A673 (cell line): ENCODE results near the gene ZNF354B. TPM values are rescaled to one million over a fixed set of nuclear protein-coding genes. Genes with fewer than 3 reads are reported as not detected.
"Not testable (repeated sequence)": the region's sequence is repeated elsewhere in the genome, so short reads cannot be mapped to it uniquely, and the experiment has no call there.

Source experiments
- BruUV-seq: library from RNA; stranded (reverse); fragments of 400-500 nt; replicated peaks from 2 replicates; lab custom pipeline; 2021; lab: Mats Ljungman, UMichigan
- CTCF ChIA-PET: fragments of 300-600 bp; sonication (Branson Sonifier 250); formaldehyde crosslinking; loops from one replicate; lab custom pipeline; 2022; ENCODE audit warnings: antibody characterized with exemption; lab: Charles Lee
- POLR2A ChIA-PET: fragments of 300-600 bp; sonication (Branson Sonifier 250); formaldehyde crosslinking; loops from one replicate; lab custom pipeline; 2022; ENCODE audit warnings: antibody characterized with exemption; ENCODE audit not compliant: low non-redundant PET; lab: Charles Lee
- DNase-seq: peaks from one replicate; pipeline ENCODE4 v3.0.0-alpha.2; 2015; ENCODE audit warnings: low spot score
- H3K27ac ChIP-seq: fragments of 200-600 bp; sonication (generic); 2 replicates; pipeline ENCODE4 v1.5.1; 2016; ENCODE audit warnings: mixed run types, low read depth, mild to moderate bottlenecking, mixed read lengths, antibody characterized with exemption, low read length; ENCODE audit not compliant: poor library complexity, severe bottlenecking
- H3K27me3 ChIP-seq: fragments of 200-600 bp; sonication (generic); replicated peaks from 2 replicates; pipeline ENCODE4 v1.6.1; 2017; ENCODE audit warnings: mixed run types, low read depth, mild to moderate bottlenecking, mixed read lengths, antibody characterized with exemption, low read length; ENCODE audit not compliant: insufficient read depth, poor library complexity
- H3K36me3 ChIP-seq: fragments of 200-600 bp; sonication (generic); 2 replicates; pipeline ENCODE4 v1.6.1; 2016; ENCODE audit warnings: mixed run types, mild to moderate bottlenecking, mixed read lengths, antibody characterized with exemption, low read length; ENCODE audit not compliant: insufficient read depth, poor library complexity, severe bottlenecking
- H3K4me1 ChIP-seq: fragments of 200-600 bp; sonication (generic); 2 replicates; pipeline ENCODE4 v1.6.1; 2017; ENCODE audit warnings: mixed run types, mild to moderate bottlenecking, mixed read lengths, antibody characterized with exemption, low read length; ENCODE audit not compliant: insufficient read depth, poor library complexity, severe bottlenecking
- H3K4me3 ChIP-seq: fragments of 200-600 bp; sonication (generic); 2 replicates; pipeline ENCODE4 v1.5.1; 2016; ENCODE audit warnings: low read depth, mixed run types, mild to moderate bottlenecking, mixed read lengths, low read length; ENCODE audit not compliant: poor library complexity, severe bottlenecking
- H3K9me3 ChIP-seq: fragments of 200-600 bp; sonication (generic); 2 replicates; pipeline ENCODE4 v1.6.1; 2016; ENCODE audit warnings: mixed run types, low read depth, mild to moderate bottlenecking, mixed read lengths, antibody characterized with exemption, low read length; ENCODE audit not compliant: poor library complexity, severe bottlenecking
- EZH2 ChIP-seq: fragments of 200-600 bp; sonication (generic); IDR thresholded peaks from 2 replicates; pipeline ENCODE4 v1.6.1; 2017; ENCODE audit warnings: borderline replicate concordance, low read depth, mild to moderate bottlenecking, mixed read lengths, antibody characterized with exemption, low read length; ENCODE audit not compliant: poor library complexity, severe bottlenecking
- intact Hi-C: fragments of 100-400 bp; cut with micrococcal nuclease; formaldehyde crosslinking; loops from one replicate; pipeline ENCODE4 v1.10.0; 2022; ENCODE audit not compliant: unreplicated experiment
- total RNA-seq: library from RNA; stranded (reverse); gene quantifications from 2 replicates; pipeline ENCODE4 v1.2.3, GENCODE V29; 2021
- TF ChIP-seq, protein P1 (sequence below): fragments of 300-800, 200-600 bp; sonication (generic); conservative IDR thresholded peaks from 2 replicates; pipeline ENCODE4 v1.5.1; 2017; ENCODE audit warnings: low read depth, mild to moderate bottlenecking, antibody characterized with exemption, low read length, moderate library complexity, mixed read lengths

ZNF354B gene
- total RNA-seq, 1 experiment from 2014 or later = 13.8 TPM

GRCh38 chr5:178831049-178831448, 28.7 kb upstream of the ZNF354B start:
- POLR2A ChIA-PET = no interaction called here
- CTCF ChIA-PET = no interaction called here

DNA sequence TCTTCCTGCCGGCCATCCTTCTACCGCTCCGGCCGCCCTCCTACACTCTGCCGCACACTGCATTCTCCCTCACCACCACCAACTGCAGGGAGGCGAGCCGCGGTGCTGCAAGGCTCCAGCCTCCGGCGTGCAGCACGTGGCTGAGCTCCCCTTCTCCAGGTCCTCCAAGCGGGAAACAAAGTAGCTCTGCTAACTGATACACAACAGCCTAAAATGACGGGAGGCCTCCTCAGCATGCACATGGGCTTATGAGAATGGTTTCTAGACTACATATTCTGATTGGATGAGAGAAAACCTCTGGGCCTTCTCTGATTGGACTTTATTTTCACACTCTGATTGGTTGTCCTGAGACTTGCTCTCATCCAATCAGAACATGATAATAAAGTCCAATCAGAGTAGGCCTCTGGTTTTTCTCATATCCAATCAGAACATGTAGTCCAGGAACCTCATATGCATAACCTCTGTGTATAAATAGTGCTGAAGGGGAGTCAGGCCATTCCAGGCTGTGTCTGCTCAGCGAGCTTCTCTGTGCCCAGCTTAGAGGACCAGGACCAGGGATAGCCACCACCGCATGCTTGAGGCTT, 27.0 kb upstream of the ZNF354B start:
- intact Hi-C loops = no loop called here
- Histone ChIP-seq H3K27ac (no peak overlapping the region), H3K4me3 (no peak overlapping the region), H3K4me1 (no peaks in the 10 kb centered on the region), H3K9me3 (no peaks in the 10 kb centered on the region), H3K36me3 (no peaks in the 10 kb centered on the region), H3K27me3 (no peaks in the 10 kb centered on the region)
- TF ChIP-seq, protein P1, sequence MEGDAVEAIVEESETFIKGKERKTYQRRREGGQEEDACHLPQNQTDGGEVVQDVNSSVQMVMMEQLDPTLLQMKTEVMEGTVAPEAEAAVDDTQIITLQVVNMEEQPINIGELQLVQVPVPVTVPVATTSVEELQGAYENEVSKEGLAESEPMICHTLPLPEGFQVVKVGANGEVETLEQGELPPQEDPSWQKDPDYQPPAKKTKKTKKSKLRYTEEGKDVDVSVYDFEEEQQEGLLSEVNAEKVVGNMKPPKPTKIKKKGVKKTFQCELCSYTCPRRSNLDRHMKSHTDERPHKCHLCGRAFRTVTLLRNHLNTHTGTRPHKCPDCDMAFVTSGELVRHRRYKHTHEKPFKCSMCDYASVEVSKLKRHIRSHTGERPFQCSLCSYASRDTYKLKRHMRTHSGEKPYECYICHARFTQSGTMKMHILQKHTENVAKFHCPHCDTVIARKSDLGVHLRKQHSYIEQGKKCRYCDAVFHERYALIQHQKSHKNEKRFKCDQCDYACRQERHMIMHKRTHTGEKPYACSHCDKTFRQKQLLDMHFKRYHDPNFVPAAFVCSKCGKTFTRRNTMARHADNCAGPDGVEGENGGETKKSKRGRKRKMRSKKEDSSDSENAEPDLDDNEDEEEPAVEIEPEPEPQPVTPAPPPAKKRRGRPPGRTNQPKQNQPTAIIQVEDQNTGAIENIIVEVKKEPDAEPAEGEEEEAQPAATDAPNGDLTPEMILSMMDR = no peak
- TF ChIP-seq EZH2 = no peak
- DNase-seq = no peak
- BruUV-seq = no TSS peak
- ChIA-PET CTCF (no interaction called here), POLR2A (no interaction called here)

More at GRCh38 chr5:178831049-178831448, 28.7 kb upstream of the ZNF354B start:
- DNase-seq = no peak
- Histone ChIP-seq H3K36me3 (no peaks in the 10 kb centered on the region), H3K4me3 (no peak overlapping the region), H3K27me3 (no peaks in the 10 kb centered on the region), H3K27ac (no peak overlapping the region), H3K9me3 (no peaks in the 10 kb centered on the region), H3K4me1 (no peaks in the 10 kb centered on the region)
- BruUV-seq = no TSS peak
- TF ChIP-seq, protein P1 = no peak
- TF ChIP-seq EZH2 = no peak
- intact Hi-C loops = no loop called here

DNA sequence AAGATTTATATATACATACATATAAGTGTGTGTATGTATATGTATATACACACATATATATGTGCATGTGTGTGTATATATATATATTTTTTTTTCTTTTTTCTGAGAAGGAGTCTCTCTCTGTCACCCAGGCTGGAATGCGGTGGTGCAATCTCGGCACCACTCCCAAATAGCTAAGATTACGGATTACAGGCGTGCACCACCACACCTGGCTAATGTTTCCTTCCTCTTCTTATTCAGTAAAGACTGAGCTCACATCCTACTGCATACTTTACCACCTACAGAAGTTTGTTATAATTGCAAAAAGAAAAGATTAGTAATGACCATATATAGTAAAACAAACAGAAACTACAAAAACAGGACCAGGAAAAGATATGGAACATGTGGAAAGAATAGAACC, 23.1 kb upstream of the ZNF354B start:
- no TSS peak for BruUV-seq
- Histone ChIP-seq H3K4me1 (no peaks in the 10 kb centered on the region), H3K27ac (no peak overlapping the region), H3K27me3 (no peaks in the 10 kb centered on the region), H3K9me3 (no peaks in the 10 kb centered on the region), H3K36me3 (no peaks in the 10 kb centered on the region), H3K4me3 (no peak overlapping the region)
- intact Hi-C loops = no loop called here
- DNase-seq = no peak
- ChIA-PET CTCF (interaction anchor here (0.6 kb wide), 1 partner anchor 602 kb away, joined by 3 read pairs; no protein-coding TSS in a partner anchor), POLR2A (no interaction called here)
- TF ChIP-seq, protein P1 = no peak
- TF ChIP-seq EZH2 = no peak

DNA sequence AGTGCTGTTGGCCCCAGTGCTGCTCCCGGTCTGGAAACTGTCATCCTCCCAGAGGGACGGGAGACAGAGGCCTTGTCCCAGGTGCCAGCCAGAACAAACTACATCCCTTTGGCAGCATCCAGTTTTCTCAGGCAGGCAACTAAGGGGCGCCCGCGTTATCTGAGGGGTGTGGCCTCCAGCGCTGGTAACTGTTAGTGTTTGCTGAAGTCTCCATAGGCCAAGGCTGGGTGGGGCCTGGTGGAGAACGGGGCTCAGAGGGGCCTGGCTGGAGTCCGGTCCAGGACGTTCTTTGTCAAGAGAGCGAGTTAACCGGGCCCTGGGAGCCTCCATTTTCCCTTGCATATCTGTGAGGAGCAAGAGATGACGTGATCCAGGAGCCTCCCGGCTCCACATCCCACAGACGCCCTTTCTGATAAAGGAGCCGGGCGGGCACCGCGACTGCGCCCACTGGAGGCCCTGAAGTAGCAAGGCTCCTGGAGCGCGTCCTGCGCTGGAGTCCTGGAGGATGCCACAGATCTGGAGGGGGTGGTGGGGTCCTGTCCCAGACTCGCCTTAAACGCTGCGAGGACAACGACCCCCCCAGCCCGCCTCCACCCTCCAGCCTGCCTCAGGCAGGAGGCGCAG, 20.9 kb upstream of the ZNF354B start:
- H3K36me3 ChIP-seq, H3K4me3 ChIP-seq, POLR2A ChIA-PET, H3K27ac ChIP-seq, H3K27me3 ChIP-seq, H3K4me1 ChIP-seq, BruUV-seq, intact Hi-C loops, CTCF ChIA-PET, H3K9me3 ChIP-seq, DNase-seq: not testable (repeated sequence)
